NOMO-1 (cell line): ENCODE data around the gene CHRDL2.
A peak's percentile ranks its signal among the peaks of the same experiment; 100 is the strongest.
"Not testable (repeated sequence)": the region's sequence is repeated elsewhere in the genome, so short reads cannot be mapped to it uniquely, and the experiment has no call there.

Source experiments
- DNase-seq, 2 experiments: peaks; one replicate each; lab custom pipeline; 2025; ENCODE audit not compliant: unreplicated experiment in 2 of 2; lab: John Stamatoyannopoulos, UW

CHRDL2 gene, protein sequence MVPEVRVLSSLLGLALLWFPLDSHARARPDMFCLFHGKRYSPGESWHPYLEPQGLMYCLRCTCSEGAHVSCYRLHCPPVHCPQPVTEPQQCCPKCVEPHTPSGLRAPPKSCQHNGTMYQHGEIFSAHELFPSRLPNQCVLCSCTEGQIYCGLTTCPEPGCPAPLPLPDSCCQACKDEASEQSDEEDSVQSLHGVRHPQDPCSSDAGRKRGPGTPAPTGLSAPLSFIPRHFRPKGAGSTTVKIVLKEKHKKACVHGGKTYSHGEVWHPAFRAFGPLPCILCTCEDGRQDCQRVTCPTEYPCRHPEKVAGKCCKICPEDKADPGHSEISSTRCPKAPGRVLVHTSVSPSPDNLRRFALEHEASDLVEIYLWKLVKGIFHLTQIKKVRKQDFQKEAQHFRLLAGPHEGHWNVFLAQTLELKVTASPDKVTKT

DNA sequence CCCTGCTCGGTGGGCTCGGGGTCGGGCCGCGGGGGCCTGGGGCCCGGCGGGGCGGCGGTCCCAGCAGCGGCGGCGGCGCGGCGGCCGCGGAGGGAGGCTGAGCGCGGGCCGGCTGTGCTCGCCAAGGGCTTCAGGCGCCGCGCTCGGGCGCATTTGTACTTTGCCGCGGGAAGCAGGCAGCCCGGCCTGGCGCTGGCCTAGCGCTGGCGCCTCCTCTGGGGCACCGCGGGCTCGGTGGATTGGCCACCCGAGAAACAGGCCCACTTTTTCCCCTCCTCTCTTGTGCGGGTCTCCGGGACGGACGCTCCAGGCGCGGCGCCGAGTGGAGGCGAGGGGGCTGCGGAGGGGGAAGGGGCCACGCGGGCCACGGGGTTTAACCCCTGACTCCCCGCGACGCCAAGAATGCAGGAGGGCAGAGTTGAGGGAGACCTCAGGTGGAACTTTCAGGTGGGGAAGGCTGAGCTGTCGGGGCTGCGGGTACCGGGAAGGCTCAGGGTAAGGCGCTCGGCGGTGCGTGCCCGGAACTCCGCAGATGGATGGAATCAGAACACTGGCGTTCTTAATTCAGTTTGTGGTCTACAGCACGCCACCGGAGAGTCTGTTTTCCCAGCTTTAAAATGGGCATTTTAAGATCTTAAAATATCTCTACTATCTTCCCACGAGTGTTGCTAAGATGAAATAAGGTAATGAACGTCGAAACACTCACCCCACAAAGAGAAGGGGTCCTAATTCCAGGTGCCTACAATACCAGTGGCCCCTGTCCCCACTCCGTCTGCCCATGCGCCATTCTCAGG lies at the start of gene CHRDL2:
Gene CHRDL2, minus strand, starts transcription at position 126 of the 794 bp plus-strand sequence. CDS start 538 bp downstream, outside the sequence.
- no peak for DNase-seq

DNA sequence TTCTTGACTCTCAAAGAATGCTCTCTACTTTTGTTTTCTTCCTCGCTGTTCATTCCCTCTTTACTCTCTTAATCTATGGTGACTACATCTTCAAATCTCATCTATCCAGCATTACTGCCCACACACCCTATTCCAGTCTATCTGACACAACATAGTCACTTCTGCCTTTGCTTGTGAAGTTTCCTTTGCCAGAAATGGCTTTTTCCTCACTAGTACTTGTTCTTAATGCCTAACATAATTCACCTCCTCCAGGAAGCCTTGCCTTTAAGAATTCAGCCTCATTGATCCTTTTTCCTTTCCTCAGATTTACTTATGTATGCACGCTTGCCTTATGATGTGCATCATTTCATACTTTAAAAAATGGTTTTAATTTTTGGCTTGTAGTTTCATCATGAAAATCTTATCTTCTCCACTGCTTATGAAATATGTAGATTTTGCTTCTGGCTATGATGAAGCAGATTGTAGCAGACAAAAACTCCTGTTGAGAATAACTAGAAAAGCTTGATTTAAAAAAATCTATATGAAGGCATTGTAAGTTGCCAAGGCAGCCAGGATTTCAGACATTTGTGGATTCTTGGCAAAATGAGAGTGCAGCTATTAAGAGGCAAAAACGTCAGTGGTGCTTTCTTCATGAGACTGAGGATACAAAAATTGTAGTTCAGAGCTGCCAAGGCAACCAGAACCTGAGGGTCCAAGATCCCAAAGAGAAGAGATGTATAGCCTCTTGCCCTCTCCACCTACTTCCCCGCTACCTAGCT lies 49.2 kb upstream of the CHRDL2 start:
- DNase-seq = no peak

DNA sequence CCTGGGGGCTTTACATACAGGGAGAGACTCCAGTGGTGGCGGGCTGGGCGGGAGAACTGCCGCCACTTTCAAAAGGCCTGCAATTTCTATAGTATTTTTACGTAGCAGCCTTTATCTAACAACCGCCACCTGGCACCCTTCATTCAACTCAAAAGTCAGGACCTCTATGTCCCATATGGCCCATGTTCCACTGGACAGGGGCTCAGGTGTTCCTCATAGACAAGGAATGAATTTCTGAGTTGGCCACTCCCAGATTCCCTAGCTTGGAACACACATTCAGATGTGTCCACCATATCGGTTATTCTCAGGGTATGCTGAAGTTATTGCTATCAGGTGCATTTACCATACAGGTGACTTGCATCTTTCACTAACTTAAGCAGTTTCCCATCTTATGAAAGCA lies 47.4 kb upstream of the CHRDL2 start:
- DNase-seq = no peak

DNA sequence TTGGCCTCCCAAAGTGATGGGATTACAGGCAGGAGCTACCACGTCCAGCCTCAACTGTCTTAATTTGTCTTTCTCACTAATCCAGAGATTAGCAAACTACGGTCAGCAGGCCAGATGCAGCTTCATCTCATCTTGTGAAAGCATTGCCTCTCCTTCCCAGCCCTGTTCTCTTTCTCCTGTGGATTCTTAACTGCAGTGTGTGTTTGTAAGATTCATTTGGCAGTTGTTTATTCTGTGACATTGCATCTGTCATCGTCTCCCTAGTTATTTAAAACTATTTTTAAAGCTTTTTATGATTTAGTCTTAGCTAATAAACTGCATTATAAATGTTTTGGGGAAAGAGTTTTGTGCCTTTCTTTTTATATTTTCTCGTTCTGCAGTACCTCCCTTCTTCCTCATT lies 46.7 kb upstream of the CHRDL2 start:
- no peak for DNase-seq

DNA sequence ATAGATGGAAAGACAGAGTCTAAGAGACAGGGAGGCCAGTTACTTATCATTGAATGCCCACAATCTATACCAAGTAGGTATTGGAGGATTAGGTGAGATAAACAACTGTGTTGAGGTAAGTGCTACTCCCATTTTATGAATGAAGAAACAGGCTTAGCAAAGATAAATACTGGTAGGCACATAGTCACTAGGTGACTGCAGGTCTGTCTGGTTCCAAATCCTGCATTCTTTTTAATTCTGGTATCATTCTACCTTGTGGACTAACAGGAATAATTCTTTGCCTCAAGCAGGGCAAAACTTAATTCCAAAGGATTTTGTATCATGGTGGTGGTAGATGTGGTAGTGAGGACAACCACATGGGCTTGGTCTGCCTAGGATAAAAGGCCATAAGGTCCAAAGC lies 45.8 kb upstream of the CHRDL2 start:
- no peak for DNase-seq

DNA sequence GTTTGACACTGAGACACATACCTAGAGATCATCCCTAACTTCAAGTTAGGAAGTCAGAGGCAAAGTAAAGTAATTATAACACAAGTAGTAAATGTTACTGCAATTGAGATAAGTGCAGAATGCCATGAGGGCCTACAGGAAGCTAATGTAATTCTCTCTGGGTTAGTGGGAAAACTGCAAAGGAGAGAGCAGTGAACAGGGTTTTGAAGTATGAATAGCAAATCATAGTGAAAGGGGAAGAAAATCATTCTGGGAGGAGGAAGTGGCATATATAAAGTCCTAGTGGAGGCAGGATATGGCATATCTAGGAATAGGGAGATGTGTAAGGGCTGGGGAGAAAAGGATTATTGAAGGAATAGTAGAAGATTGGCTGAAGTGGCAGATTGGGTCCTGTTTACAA lies 45.3 kb upstream of the CHRDL2 start:
- DNase-seq = peak in 1 of 2 experiments; percentile 8

DNA sequence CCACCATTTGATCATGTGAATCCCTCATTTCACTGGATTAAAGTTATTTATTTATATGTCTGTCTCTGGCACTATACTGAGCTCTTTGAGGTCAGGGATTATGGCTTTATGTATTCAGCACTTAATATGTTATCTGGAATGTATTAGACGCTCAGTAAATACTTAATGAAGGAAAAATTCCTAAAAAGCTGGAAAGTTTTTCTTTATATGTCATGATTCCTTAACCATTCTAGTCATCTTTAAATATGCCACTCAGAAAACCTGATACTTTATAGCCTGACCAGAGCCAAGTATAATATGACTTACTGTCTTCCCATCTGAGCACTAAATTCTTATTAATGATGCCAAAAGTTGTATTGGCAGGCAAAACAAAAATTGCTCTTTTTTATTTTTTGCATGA lies 44.5 kb upstream of the CHRDL2 start:
- no peak for DNase-seq

DNA sequence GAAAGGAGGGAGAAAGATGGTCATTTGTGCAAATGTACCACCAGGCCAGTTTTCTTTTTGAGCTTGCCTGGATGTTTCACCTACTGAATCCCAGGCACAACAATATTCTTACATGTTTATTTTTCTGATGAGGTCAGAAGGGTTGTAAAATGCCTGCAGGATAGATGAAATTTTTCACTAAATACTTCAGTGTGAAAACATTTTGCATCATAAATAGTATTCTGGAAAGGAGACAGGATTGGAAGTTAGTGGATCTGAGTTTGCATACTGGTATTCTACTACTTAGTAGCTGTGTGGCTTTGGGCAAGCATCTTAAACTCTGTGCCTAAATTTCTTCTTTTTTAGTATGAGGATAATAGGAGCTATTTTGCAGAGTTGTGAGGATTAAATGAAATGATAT lies 42.2 kb upstream of the CHRDL2 start:
- DNase-seq = no peak

DNA sequence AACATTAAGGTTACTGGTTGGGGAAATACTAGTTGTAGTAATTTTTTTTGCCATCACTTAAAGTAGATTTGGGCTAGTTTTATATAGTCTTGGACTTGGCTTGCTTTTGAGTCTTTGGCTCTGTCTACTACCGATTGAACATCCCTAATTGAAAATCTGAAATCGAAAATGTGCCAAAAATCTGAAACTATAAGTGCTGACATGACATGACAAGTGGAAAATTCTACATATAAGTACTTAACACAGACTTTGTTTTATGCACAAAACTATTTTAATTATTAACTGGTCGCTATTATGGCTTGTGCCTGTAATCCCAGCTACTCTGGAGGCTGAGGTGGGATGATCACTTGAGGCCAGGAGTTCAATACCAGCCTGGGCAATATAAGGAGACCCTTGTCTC lies 39.9 kb upstream of the CHRDL2 start:
- no peak for DNase-seq

DNA sequence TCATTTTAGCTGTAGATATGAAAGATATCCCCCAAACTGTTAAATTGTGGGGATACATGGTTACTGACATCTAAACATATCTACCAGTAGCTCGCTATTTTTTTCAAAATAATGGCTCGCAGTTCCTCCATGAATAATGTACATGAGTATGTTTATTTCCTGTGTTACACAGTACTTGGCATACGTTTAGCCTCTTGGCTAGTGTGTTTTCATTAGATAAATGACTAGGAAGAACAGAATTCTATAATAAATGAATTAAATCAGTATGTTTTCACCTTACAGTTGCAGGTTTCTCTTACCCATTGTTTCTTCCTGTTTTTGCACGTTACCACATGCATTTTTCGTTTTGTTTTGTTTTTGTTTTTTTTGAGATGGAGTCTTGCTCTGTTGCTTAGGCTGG lies 39.2 kb upstream of the CHRDL2 start:
- no peak for DNase-seq

DNA sequence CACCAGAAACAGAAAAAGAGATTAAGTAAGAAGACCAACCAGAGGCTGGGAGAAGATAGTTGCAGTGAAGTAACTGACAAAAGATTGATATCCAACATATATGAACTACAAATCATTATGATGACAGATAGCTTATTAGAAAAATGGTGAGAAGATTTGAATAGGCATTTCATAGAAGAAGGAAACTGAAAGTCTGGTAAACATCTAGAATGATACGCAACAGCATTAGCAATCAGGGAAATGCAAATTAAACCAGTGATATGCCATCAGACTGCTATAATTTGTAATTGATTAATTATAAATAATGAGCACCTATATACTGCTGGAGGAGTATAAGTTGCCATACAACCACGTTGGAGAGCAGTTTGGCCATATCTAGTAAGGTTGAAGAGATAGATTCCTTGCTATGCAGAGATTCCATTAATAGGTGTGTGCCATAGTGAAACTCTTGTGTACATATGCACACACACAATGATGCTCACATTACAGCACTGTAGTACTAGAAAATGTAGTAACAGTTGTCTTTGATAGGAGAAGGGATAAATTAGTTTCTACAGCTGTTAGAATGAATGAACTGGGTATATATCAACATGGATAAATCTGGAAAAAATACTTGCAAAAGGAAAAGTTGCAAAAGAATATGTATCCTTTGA lies 38.0 kb upstream of the CHRDL2 start:
- no peak for DNase-seq

DNA sequence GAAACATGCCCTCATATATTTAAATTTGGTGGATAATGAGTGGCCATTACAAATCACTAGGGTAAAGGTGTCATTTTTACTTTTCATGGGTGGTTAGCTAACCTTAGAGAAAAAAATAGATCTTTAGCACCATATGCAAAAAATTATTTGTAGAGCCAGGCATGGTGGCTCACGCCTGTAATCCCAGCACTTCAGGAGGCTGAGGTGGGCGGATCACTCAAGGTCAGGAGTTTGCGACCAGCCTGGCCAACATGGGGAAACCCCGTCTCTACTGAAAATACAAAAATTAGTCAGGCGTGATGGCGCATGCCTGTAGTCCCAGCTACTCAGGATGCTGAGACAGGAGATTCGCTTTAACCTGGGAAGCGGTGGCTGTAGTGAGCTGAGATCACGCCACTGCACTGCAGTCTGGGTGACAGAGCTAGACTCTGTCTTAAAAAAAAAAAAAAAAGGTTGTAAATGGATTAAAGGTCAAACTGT lies 37.0 kb upstream of the CHRDL2 start:
- DNase-seq = not testable (repeated sequence)

DNA sequence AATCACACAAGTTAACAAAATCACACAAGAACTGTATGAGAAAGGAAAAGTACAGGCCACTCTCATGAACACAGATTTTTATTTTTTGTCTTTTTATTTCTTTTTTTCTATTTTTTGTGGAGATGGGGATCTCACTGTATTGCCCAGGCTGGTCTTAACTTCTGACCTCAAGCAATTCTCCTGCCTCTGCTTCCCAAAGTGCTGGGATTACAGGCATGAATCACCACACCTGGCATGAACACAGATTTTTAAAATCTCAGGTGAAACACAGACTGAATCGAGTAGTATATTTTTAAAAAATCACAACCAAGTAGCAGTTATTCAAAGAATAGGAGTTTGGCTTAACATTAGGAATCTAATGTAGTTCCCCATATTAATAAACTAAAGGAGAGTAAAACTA lies 35.7 kb upstream of the CHRDL2 start:
- DNase-seq = no peak

DNA sequence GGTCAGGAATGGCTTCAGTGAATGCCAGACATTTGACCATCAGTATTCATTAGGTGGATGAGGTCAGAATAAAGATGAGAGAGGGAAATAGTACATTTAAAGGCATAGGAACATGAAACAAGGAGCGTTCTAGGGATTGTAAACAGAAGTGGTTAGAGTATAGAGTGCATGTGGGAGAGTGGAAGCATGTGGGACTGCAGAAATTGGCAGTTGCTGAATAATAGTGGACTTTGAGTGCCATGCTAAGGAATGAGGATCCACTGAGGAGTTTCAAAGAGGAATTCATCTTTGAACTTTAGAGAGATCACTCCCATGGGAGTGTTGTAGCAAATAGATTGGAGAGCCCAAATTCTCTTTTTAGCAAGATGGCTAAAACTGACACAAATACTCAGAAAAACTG lies 25.3 kb upstream of the CHRDL2 start:
- no peak for DNase-seq

DNA sequence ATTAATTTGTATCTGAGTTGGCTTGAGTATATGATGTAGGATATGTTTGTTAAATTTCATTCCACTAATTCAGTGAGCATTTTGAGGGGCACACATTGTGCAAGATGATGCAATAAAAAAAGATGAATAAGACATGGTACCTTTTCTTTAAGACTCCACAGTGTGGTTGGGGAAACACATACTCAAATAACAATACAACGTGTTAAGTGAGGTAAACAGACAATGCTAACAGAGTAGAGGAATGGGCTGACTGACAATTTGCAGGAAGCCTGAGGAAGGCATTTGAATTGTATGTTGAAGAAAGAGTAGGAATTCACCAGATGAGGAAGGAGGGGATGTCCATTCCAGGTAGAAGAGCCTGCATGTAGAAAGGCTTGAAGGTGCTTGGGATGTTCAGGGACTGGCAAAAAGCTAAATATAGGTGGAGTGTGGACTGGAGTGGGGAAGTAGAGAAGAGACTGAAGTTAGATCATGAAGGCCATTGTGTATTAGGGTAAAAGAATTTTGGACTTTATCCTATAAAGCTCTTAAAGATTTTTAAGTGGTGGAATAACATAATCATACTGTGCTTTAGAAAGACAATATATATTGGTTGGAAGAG lies 24.3 kb upstream of the CHRDL2 start:
- DNase-seq = no peak

DNA sequence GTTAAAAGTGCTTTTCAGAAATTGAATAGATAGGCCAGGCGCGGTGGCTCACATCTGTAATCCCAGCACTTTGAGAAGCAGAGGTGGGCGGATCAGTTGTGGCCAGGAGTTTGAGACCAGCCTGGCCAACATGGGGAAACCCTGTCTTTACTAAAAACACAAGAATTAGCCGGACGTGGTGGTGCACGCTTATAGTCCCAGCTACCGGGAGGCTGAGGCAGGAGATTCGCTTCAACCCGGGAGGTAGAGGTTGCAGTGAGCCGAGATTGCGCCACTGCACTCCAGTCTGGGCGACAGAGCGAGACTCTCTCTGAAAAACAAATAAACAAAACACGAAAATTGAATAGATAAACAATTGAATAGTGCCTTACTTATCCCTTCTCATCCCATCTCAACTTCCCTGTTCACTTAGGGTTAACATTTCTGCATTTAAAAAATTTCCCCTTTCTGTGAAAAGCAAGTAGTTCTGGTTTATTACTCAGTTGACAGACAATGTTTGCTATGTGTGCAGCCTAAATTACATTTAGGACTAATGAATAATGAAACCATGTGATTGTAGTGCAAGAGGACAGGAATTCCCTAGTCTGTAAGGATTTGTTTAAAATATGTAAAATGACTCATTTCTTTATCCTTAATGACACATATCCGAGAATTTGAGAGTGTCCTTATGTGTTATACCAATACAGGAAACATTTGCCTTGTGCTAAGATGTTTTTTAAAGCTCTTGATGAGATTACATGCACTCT lies 23.5 kb upstream of the CHRDL2 start:
- no peak for DNase-seq

DNA sequence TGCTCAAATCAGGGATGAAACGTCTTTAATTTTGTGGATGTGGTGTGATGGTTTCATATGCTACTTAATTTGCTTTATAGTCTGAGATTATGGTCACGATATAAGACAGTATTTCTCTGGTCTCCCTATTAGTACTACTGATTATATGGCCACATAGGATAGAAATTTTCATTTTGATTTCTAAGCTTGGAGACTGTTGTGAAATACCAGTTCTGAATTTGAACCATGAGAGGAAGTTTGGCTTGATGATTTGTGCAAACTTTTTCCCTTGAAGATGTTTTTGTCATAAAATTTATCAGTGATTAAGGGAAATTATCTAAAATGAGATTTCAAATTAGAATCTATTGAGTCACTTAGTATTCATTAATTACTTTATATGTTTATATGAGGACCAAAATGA lies 20.1 kb upstream of the CHRDL2 start:
- no peak for DNase-seq

DNA sequence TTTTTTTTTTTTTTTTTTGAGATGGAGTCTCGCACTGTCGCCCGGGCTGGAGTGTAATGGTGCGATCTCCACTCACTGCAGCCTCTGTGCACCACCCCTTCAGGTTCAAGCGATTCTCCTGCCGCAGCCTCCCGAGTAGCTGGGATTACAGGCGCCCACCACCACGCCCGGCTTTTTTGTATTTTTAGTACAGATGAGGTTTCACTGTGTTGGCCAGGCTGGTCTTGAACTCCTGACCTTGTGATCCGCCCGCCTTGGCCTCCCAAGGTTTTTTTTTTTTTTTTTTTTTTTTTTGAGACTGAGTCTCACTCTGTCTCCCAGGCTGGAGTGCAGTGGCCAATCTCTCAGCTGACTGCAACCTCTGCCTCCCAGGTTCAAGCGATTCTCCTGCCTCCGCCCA lies 19.4 kb upstream of the CHRDL2 start:
- DNase-seq = not testable (repeated sequence)

DNA sequence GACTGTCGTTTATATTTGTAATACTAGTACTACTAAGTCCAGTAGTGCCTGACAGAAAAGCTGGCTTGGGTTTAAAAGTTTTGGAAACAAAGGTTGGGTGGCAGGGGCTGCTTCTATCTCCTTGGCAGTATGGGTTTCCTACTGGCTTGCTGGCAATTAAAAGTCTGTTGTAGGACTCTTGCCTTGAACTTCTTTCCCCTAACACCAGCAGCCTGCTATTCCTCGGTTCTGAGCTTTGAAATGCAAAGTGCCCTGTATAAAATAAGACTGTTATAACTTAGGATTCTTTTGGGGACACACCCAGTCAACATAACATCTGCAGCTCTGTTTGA lies 18.7 kb upstream of the CHRDL2 start:
- DNase-seq = no peak
